Progenitor cell of endocrine pancreas (in vitro differentiated cells): ENCODE results near the gene DHX58. TPM values are rescaled to one million over a fixed set of nuclear protein-coding genes. Genes with fewer than 3 reads are reported as not detected.

Experiments used
- DNase-seq: peaks from one replicate; pipeline ENCODE4 v3.0.0; 2021; ENCODE audit warnings: low spot score; ENCODE audit not compliant: unreplicated experiment
- H3K27ac Mint-ChIP-seq: 2 replicates; pipeline ENCODE4 v1.8.0; 2021; ENCODE audit warnings: mild to moderate bottlenecking, moderate library complexity, mixed read lengths
- H3K27me3 Mint-ChIP-seq: 2 replicates; pipeline ENCODE4 v1.8.0; 2021; ENCODE audit warnings: mixed read lengths
- H3K36me3 Mint-ChIP-seq: 2 replicates; pipeline ENCODE4 v1.8.0; 2022; ENCODE audit warnings: mixed read lengths; ENCODE audit not compliant: insufficient read depth
- H3K4me1 Mint-ChIP-seq: 2 replicates; pipeline ENCODE4 v1.8.0; 2021; ENCODE audit warnings: low read depth, mixed read lengths
- H3K4me3 Mint-ChIP-seq: 2 replicates; pipeline ENCODE4 v1.8.0; 2021; ENCODE audit warnings: low read depth, mild to moderate bottlenecking, moderate library complexity, mixed read lengths
- H3K9me3 Mint-ChIP-seq: 2 replicates; pipeline ENCODE4 v1.8.0; 2021; ENCODE audit warnings: low read depth, mixed read lengths
- total RNA-seq: library from RNA; stranded (reverse); gene quantifications from 2 replicates; pipeline ENCODE4 v1.2.1, GENCODE V29; 2021
- TF ChIP-seq, protein P1 (sequence below): fragments of 200-600 bp; sonication (generic); IDR thresholded peaks from one replicate; pipeline ENCODE4 v1.5.0; 2021; ENCODE audit warnings: antibody characterized with exemption, mild to moderate bottlenecking; ENCODE audit not compliant: unreplicated experiment

Gene DHX58
- total RNA-seq, 1 donor from 2014 or later = 0.43 TPM

DNA sequence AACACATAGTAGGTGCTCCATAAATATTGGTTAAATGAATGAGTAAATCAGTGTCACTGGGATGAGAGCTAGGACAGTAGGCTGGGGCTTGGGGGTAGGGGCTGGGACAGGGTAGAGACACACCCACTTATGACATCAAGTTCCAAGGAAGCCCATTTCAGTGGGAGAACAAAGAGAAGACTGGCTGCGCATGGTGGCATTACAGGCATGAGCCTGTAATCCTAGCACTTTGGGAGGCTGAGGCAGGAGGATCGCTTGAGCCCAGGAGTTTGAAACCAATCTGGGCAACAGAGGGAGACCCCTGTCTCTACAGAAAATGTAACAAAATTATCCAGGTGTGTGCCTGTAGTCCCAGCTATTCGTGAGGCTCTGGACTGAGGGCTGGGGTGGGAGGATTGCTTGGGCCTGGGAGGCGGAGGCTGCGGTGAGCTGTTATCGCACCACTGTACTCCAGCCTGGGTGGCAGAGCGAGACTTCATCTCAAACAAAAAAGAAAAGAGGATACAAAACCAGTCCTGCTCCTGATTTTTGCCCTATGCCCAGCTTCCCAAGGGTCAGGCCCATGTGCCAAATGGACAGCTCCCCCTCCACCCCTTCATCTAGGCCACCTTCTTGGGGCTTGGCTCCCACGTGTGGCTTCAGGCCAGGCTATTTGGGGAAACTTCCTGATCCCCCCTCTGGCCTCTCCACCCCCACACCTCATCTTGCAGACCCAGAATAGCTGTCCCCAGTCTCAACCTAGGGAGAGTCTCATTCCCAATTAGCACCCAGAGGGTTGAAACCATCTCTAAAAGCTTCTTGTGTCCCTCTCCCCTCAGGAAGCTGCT is 21.3 kb downstream of the DHX58 start:
- H3K4me3 Mint-ChIP-seq = no peak overlapping the region
- H3K27me3 Mint-ChIP-seq = peaks cover 44% of the 10 kb centered on the region
- H3K9me3 Mint-ChIP-seq = no peaks in the 10 kb centered on the region
- H3K27ac Mint-ChIP-seq = no peak overlapping the region
- no peak for DNase-seq
- TF ChIP-seq, protein P1, sequence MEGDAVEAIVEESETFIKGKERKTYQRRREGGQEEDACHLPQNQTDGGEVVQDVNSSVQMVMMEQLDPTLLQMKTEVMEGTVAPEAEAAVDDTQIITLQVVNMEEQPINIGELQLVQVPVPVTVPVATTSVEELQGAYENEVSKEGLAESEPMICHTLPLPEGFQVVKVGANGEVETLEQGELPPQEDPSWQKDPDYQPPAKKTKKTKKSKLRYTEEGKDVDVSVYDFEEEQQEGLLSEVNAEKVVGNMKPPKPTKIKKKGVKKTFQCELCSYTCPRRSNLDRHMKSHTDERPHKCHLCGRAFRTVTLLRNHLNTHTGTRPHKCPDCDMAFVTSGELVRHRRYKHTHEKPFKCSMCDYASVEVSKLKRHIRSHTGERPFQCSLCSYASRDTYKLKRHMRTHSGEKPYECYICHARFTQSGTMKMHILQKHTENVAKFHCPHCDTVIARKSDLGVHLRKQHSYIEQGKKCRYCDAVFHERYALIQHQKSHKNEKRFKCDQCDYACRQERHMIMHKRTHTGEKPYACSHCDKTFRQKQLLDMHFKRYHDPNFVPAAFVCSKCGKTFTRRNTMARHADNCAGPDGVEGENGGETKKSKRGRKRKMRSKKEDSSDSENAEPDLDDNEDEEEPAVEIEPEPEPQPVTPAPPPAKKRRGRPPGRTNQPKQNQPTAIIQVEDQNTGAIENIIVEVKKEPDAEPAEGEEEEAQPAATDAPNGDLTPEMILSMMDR = no peak
- H3K4me1 Mint-ChIP-seq = peaks cover 9% of the 10 kb centered on the region
- H3K36me3 Mint-ChIP-seq = no peaks in the 10 kb centered on the region

DNA sequence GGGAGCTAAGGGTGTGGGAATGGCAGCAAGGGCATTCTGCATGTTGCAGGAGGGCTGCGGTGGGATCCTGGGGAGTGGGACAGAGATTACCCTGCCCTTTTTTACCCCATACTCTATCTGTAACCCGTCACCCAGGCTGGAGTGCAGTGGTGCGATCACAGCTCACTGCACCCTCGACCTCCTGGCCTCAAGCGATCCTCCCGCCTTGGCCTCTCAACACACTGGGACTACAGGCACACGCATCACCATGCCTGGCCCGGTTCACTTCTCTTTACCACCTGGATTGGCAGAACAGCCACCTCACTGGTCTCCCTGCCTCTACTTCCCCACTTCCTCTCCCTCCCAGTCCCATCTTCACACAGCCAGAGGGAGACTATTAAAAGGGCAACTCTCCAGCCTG is 23.8 kb downstream of the DHX58 start:
- H3K36me3 Mint-ChIP-seq = no peaks in the 10 kb centered on the region
- H3K27me3 Mint-ChIP-seq = peaks cover 23% of the 10 kb centered on the region
- TF ChIP-seq, protein P1 = no peak
- H3K27ac Mint-ChIP-seq = no peak overlapping the region
- H3K9me3 Mint-ChIP-seq = no peaks in the 10 kb centered on the region
- DNase-seq = no peak
- peaks cover 9% of the 10 kb centered on the region for H3K4me1 Mint-ChIP-seq
- H3K4me3 Mint-ChIP-seq = no peak overlapping the region

DNA sequence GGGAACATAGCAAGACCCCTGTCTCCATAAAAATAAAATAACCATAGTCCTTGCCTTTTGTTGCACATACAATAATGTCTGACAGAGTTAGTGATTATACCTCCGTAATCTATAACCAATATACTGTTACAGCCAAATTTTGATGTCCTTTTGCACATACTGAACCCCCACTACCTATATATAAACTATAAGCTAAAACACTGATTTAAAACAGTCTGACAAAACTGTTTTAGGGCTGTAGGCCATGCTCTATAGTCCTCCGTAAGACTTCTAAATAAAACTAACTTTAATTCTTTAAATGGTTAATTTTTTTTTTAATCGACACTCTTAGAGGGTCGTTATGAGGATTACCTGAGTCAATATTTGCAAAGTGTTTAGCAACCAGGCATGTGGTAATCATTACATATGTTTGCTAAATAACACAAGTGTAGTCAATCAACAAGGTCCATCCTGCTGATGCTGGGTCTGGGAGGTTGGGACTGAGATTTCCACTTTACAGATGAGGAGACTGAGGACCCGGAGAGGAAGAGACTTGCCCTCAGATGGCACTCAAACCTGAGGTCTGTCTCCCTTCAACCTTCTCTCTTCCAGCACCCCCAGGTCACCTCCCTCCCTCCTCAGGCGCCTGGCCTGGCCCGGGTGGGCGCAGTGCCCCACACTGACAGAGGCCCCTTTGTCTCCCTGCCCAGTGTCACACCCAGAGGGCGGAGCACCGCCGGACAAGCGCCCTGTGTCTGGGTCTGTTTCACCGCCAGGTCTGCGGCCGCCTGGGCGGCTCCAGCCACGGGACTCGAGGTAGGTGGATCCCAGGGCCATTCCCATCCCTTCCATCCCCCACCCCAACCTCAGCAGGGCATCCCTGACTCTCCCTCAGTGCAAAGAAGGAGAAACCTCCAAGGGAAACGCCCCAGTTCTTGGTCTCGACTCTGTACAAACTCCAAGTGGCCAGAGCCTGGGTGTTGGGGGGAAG is 24.5 kb downstream of the DHX58 start:
- Mint-ChIP-seq H3K9me3 (no peaks in the 10 kb centered on the region), H3K27ac (peak overlapping the region; percentile 9), H3K36me3 (no peaks in the 10 kb centered on the region), H3K4me1 (peaks cover 9% of the 10 kb centered on the region), H3K4me3 (no peak overlapping the region), H3K27me3 (peaks cover 20% of the 10 kb centered on the region)
- DNase-seq = no peak
- TF ChIP-seq, protein P1 = no peak

DNA sequence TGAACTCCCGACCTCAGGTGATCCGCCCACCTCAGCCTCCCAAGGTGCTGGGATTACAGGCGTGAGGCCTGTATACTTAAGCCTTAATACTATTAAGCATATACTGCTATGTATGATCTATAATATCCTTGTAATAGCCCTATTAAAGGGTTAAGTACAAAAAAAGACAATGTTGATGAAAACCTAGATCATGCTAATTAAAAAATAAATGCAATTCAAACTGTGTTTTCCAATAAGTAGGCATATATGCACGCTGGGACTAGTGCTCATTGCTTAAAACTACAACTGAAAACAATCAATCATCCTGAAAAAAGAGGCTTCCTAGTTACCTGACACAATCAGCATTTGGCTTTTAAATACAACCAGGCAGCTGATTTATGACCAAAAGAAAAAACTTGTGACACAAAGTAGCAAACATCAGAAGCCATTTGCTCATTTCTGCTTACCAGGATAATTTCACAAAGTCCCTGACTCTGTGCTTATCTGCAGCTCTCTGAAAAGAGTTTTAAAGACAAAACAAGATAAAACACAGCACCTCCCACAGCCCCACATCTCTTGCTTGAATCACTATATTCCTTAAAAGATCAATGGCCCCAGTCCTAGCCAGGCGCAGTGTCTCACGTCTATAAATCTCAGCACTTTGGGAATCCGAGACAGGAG is 25.3 kb downstream of the DHX58 start:
- Mint-ChIP-seq H3K27ac (peak overlapping the region; percentile 9), H3K27me3 (peaks cover 19% of the 10 kb centered on the region), H3K4me1 (peaks cover 9% of the 10 kb centered on the region), H3K4me3 (no peak overlapping the region), H3K36me3 (no peaks in the 10 kb centered on the region), H3K9me3 (no peaks in the 10 kb centered on the region)
- DNase-seq = no peak
- TF ChIP-seq, protein P1 = no peak
